RCC 7860 (cell line): ENCODE data around the gene AAGAB.
A peak's percentile ranks its signal among the peaks of the same experiment; 100 is the strongest.

Source experiments
- DNase-seq: peaks from one replicate; pipeline ENCODE4 v3.0.0-alpha.2; 2015; ENCODE audit warnings: low spot score
- FAIRE-seq: peaks from 2 replicates; lab custom pipeline; 2012; peaks lifted over from hg19 to GRCh38; lab: Jason Lieb, UNC

AAGAB gene

DNA sequence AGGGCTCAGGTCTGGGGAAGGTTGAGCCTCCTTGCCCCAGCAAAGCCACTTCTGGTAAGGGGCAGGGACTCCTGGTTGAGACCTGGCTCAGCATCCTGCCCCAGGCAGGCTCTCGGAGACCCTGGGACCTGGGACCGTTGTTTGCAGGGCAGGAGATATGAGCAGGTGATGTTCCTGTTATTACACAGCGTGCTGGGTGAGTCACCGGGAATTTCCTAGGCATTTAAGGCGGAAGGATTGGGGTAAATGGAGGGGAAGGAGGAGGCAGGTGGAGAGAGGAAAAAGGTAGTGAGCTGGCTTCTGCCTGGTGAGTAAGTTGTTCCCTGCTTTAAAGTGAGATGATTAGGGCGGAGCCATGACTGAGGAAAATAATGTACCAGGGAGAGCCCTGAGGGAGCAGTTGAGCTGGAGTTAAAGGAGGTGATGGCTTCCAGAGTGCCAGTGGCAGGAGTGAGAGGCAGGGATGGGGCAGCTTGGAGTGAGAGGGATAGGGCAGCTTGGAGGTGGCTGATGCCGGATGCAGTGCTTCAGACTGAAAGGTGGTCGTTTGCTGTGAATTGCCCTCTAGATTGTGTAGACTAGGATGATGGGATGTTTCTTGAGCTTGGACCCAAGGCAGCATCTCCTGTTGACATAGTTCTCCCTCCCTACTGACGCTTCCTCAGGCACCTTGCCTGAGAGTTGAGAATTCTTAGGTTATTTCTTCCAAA lies 79.4 kb downstream of the AAGAB start:
- peak; percentile 84 for DNase-seq
- FAIRE-seq, result peak; percentile 71

DNA sequence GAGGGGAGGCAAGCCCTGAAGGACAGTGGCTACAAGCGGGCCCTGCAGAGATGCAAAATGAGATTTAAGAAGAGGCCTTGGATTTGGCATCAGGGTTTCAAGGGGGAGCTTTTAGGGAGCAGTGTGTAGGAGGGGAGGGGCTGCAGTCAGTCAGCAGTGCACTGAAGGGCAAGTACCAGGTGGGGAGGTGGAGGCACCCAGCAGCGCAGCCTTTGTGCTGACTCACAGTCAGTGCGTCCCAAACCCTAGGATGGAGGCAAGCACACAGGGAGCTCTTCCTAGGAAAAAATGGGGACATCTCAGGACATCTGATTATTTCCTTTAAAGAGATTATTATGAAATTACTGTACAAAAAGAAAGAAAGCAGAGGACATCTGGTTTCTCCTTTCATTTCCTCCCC lies 80.0 kb downstream of the AAGAB start:
- DNase-seq (no peak), FAIRE-seq (no peak)

DNA sequence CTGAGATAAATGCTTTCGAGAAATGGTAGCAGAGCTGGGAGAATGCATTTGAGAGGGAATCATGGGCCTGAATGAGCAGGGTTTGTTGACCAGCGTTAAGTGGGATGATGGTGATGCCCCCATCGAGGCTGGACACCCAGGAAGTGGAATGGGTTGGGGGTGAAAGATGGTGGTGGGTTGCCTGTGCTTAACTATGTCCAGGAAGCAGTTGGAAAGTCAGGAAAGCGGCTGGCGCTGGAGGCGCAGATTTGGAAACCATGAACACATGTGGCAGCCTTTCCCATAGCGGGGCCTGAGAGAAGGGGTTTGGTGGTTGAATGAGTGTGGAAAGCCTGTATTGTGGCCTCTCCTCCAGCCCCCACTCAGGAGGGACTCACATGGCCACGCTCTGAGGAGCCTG lies 80.7 kb downstream of the AAGAB start:
- FAIRE-seq, result no peak
- no peak for DNase-seq

DNA sequence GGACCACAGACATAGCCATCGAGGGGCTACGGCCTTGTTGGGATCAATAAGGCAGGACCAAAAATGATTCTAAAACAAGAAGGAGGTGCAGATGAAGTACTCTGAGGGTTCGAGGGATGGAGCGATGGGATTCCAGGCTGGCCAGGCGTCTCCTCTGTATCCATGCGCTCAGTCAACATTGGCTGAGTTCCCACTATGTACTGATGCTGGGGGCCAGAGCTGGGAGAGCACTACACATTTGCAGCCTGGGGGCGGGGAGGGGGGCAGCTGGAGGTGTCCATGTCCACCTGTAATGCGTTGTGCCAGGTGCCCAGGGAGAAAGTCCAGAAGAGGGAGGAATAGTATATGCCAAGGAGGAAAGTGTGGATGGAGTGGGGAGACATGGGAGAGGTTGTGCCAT lies 81.5 kb downstream of the AAGAB start:
- no peak for FAIRE-seq
- DNase-seq, result no peak

DNA sequence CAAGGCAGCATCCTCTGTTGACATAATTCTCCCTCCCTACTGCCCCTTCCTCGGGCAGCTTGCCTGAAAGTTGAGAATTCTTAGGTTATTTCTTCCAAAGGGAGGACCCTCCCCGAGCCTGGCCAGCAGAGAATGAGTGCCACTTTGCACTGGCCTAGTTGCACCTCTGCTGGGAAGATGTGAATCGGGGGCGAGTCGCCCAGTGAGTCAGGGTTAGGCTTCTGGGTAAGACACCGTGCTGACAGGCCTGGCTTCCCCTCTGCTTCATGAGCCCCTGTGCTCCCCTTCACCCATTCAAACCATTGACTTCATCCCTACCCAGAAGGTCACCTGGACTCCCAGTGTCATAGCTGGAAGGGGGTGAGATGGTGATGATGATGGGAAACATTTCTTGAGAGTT lies 82.3 kb downstream of the AAGAB start:
- FAIRE-seq (no peak), DNase-seq (no peak)

DNA sequence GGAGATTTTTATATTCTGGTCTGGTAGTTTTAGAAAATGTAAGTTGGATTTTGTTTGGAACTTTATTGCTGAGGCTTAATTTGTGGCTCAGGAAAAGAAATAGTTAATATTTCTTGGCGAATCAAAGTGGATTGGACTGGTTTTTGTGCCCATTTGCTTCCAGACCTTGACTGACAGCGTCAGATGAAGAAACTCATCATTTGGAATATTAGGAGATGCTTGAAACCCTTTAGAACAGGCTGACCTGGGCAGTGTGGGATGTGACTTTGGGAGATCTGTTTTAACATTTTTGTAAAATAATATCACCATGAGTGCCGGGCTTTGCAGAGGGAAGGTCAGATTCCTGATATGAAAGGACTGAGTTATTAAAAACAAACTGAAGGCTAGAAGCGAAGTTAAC lies 83.0 kb downstream of the AAGAB start:
- FAIRE-seq (no peak), DNase-seq (no peak)

GRCh38 chr15:67170143-67170925 lies 84.1 kb downstream of the AAGAB start:
- DNase-seq (no peak), FAIRE-seq (no peak)

- no peak for FAIRE-seq
- DNase-seq, result no peak
Measured at GRCh38 chr15:67168694-67169093, 85.8 kb downstream of the AAGAB start.

GRCh38 chr15:67167091-67167490 lies 87.4 kb downstream of the AAGAB start:
- DNase-seq, result no peak
- FAIRE-seq, result no peak

- no peak for FAIRE-seq
Measured at GRCh38 chr15:67166280-67167009, 88.0 kb downstream of the AAGAB start.

GRCh38 chr15:67165254-67166253 lies 88.9 kb downstream of the AAGAB start:
- FAIRE-seq (no peak), DNase-seq (no peak)

More at GRCh38 chr15:67166280-67167009, 88.0 kb downstream of the AAGAB start:
- DNase-seq, result no peak

DNA sequence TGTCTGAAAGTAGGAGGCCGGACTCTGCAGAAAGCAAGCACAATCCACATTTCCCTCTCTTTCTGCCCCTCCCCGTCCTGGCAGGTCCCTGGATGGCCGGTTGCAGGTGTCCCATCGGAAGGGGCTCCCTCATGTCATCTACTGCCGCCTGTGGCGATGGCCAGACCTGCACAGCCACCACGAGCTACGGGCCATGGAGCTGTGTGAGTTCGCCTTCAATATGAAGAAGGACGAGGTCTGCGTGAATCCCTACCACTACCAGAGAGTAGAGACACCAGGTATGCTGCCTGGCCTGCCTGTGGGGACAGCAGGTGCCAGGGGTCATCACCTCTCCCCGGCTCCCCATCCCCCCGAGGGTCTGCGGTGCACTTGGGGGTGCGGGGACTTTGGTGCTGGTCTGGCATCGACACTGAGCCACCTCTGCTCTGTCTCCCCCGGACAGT lies 89.6 kb downstream of the AAGAB start:
- no peak for DNase-seq
- no peak for FAIRE-seq

- FAIRE-seq, result no peak
- DNase-seq, result no peak
Measured at GRCh38 chr15:67164401-67164791, 90.1 kb downstream of the AAGAB start.

DNA sequence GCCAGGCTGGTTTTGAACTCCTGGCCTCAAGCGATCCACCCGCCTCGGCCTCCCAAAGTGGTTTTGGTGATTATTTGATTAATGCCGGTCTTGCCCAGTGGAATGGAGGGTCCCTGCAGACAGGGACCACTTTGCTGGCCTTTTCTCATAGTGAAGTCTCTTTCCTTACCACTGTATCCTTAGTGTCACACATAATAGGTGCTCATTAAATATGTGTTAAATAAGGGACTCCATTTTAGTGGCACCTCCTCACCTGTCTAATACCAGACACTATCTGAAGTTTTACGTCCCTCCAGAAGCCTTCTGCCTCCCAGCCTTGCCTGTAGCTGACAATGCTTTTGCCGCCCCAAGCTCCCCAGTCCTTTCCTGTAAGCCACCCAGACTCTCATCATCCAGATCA lies 91.3 kb downstream of the AAGAB start:
- no peak for DNase-seq
- no peak for FAIRE-seq

- DNase-seq (no peak), FAIRE-seq (no peak)
Measured at GRCh38 chr15:67161881-67162280, 92.6 kb downstream of the AAGAB start.

DNA sequence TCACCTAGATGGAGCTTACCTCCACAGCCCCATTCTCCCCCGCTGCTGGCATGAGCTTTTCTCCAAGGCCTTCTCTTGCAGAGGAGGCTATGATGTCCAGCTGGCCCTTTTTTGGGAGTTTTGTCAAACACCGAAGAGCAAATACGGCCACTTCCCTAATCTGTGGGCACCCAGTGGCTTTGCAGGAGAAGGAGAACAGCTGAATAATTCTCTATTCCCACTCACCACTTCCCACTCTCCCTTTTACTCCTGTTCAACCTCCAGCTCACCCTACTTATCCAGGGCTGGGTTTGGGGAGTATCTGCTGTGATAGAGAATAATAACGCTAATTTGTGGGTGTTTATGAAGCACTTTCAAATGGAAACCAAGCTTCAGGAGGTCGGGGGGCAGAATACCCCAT lies 93.0 kb downstream of the AAGAB start:
- FAIRE-seq, result no peak
- DNase-seq, result no peak

- no peak for DNase-seq
- no peak for FAIRE-seq
Measured at GRCh38 chr15:67158367-67158766, 96.1 kb downstream of the AAGAB start.

DNA sequence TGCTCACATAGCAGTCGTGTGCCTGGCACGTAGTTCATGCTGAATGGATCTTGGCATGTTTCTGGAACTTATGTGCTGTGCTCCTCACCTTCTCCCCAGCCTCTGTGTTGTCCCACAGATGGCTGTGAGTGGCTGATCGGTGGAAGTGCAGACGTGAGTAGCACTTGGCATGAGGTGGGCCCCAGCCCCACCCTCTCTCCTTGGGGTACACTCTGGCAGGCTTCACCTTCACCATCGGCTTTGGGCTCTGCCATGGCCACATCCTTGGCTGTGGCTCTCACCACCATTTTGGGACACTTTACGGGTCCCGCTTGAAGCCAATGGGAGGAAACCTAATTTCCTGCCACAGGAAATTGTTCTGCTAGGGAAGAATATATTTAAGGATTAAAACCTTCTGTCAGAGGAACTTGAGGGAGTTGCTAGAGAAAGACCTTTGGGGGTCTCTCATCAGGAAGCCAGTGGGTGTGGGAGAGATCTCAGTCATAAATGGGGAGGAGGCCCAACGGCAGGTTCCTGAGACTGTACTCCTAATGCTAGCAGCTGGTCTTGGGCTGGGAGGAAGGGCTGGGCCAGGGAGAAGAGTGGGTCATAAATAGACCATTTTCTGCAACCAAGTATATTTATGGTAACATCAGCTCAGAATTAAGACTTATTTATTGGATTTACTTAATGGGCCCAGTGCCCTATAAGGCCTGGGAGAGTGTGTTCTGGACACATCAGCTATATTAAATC lies 96.8 kb downstream of the AAGAB start:
- no peak for FAIRE-seq
- DNase-seq, result no peak

DNA sequence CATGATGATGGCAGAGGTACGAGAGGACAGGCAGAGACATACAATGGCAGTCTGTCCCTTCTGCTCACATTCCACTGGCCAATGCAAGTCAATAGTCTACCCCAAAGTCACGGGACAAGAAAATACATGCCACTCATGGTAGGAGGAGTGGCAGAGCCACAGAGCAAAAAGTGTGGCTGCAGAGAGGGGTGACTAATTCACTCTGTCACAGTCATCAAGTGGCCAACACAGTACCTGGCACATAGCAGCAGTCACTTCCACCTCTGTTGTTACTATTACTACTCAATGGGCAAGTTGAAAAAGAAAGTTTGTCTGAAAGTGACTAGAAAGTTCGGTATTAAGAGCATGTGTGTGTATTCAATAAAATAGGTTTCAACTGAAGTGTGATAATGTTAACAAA lies 97.6 kb downstream of the AAGAB start:
- no peak for DNase-seq
- no peak for FAIRE-seq

GRCh38 chr15:67156426-67156825 lies 98.0 kb downstream of the AAGAB start:
- FAIRE-seq (no peak), DNase-seq (no peak)
